ENCODE results near the gene SPAG16. TPM values are rescaled to one million over a fixed set of nuclear protein-coding genes. Genes with fewer than 3 reads are reported as not detected.

Gene SPAG16
- total RNA-seq, 2 experiments from 2014 or later = 2.8 to 3.2 TPM

GRCh38 chr2:214108598-214108997, 824.3 kb downstream of the SPAG16 start:
- Mint-ChIP-seq H3K27me3 (no peaks in the 10 kb centered on the region), H3K36me3 (ENCODE audit: low read depth) (no peaks in the 10 kb centered on the region), H3K9me3 (peaks cover 5% of the 10 kb centered on the region), H3K27ac (no peak overlapping the region), H3K4me1 (ENCODE audit: low read depth) (no peaks in the 10 kb centered on the region), H3K4me3 (no peak overlapping the region)
- ATAC-seq (ENCODE audit: poor library complexity) = no peak
- POLR2A ChIA-PET = no interaction called here
- intact Hi-C loops (cut with DNase I, micrococcal nuclease) = no loop called here
- Histone ChIP-seq H3K9me3 (ENCODE audit: control insufficient read depth in 1 of 2, insufficient read depth in 1 of 2, low read length in 2 of 2) (no peaks in the 10 kb centered on the region), H3K36me3 (ENCODE audit: insufficient read depth, low read length) (no peaks in the 10 kb centered on the region), H3K27me3 (ENCODE audit: control insufficient read depth in 1 of 2, insufficient read depth in 2 of 2, low read length in 2 of 2) (no peaks in the 10 kb centered on the region), H3K4me1 (ENCODE audit: insufficient read depth, low read length) (no peaks in the 10 kb centered on the region), H3K4me3 (ENCODE audit: low read length) (no peak overlapping the region), H3K27ac (ENCODE audit: low read depth in 1 of 2, low read length in 2 of 2) (no peak overlapping the region)
- no peak for DNase-seq
- CTCF ChIA-PET = no interaction called here
- TF ChIP-seq CTCF (IDR thresholded peaks at IDR 0.05) = no peak

- POLR2A ChIA-PET = no interaction called here
- ATAC-seq (ENCODE audit: poor library complexity) = no peak
- H3K27me3 Mint-ChIP-seq = no peaks in the 10 kb centered on the region
Measured at GRCh38 chr2:214117054-214117453, 832.8 kb downstream of the SPAG16 start.

DNA sequence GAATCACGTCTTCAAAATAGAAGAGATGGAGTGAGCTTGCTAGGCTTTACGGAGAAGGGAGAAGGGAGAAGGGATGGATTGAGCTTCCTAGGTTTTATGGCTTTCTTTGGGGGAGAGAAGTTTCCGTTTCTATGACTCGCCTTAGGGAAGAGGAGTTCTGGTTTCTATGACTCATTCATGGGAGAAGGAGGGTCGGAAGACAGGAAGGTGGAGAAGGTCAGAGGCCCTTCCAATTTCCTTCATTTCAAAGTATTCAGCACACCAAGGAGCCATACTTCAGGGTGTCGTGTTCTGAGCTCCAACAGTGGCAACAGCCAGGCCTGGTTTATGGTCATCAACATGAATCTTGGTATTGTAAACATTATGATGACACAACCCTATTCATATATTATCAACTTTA, 841.9 kb downstream of the SPAG16 start:
- no peaks in the 10 kb centered on the region for H3K36me3 ChIP-seq (ENCODE audit: insufficient read depth, low read length)
- no peak overlapping the region for H3K27ac ChIP-seq (ENCODE audit: low read depth in 1 of 2, low read length in 2 of 2)
- ChIA-PET POLR2A (no interaction called here), CTCF (no interaction called here)
- no peaks in the 10 kb centered on the region for H3K36me3 Mint-ChIP-seq (ENCODE audit: low read depth)
- no peaks in the 10 kb centered on the region for H3K9me3 ChIP-seq (ENCODE audit: control insufficient read depth in 1 of 2, insufficient read depth in 1 of 2, low read length in 2 of 2)
- no peak for DNase-seq
- no peak overlapping the region for H3K4me3 ChIP-seq (ENCODE audit: low read length)
- no peak overlapping the region for H3K27ac Mint-ChIP-seq
- intact Hi-C loops (cut with DNase I, micrococcal nuclease) = no loop called here
- no peak for TF ChIP-seq CTCF (IDR thresholded peaks at IDR 0.05)
- H3K9me3 Mint-ChIP-seq = no peaks in the 10 kb centered on the region
- no peaks in the 10 kb centered on the region for H3K4me1 Mint-ChIP-seq (ENCODE audit: low read depth)
- no peak for ATAC-seq (ENCODE audit: poor library complexity)
- H3K27me3 ChIP-seq (ENCODE audit: control insufficient read depth in 1 of 2, insufficient read depth in 2 of 2, low read length in 2 of 2) = no peaks in the 10 kb centered on the region
- H3K4me3 Mint-ChIP-seq = no peak overlapping the region
- no peaks in the 10 kb centered on the region for H3K27me3 Mint-ChIP-seq
- no peaks in the 10 kb centered on the region for H3K4me1 ChIP-seq (ENCODE audit: insufficient read depth, low read length)

More at GRCh38 chr2:214117054-214117453, 832.8 kb downstream of the SPAG16 start:
- H3K4me3 Mint-ChIP-seq = no peak overlapping the region
- no peaks in the 10 kb centered on the region for H3K27me3 ChIP-seq (ENCODE audit: control insufficient read depth in 1 of 2, insufficient read depth in 2 of 2, low read length in 2 of 2)
- H3K27ac ChIP-seq (ENCODE audit: low read depth in 1 of 2, low read length in 2 of 2) = no peak overlapping the region
- no peak overlapping the region for H3K4me3 ChIP-seq (ENCODE audit: low read length)
- no peaks in the 10 kb centered on the region for H3K4me1 Mint-ChIP-seq (ENCODE audit: low read depth)
- H3K27ac Mint-ChIP-seq = no peak overlapping the region
- DNase-seq = no peak
- intact Hi-C loops (cut with DNase I, micrococcal nuclease) = no loop called here
- CTCF ChIA-PET = no interaction called here
- H3K9me3 ChIP-seq (ENCODE audit: control insufficient read depth in 1 of 2, insufficient read depth in 1 of 2, low read length in 2 of 2) = peaks cover 12 to 16% of the 10 kb centered on the region in 2 experiments
- TF ChIP-seq CTCF (IDR thresholded peaks at IDR 0.05) = no peak
- H3K4me1 ChIP-seq (ENCODE audit: insufficient read depth, low read length) = no peaks in the 10 kb centered on the region
- no peaks in the 10 kb centered on the region for H3K36me3 Mint-ChIP-seq (ENCODE audit: low read depth)
- H3K9me3 Mint-ChIP-seq = peaks cover 9% of the 10 kb centered on the region
- no peaks in the 10 kb centered on the region for H3K36me3 ChIP-seq (ENCODE audit: insufficient read depth, low read length)
